Kidney (tissue), 14 donors: ENCODE data around the gene RHAG. TPM values are rescaled to one million over a fixed set of nuclear protein-coding genes. Genes with fewer than 3 reads are reported as not detected.

Experiments
- DNase-seq, 5 donors: peaks; one replicate each; pipeline ENCODE4 v3.0.0-alpha.2; 2013 to 2020
- FAIRE-seq: peaks from 2 replicates; lab custom pipeline; 2012; peaks lifted over from hg19 to GRCh38; lab: Jason Lieb, UNC
- H3K27ac ChIP-seq, 2 donors: one replicate each; pipeline ENCODE4 v1.7.0; 2013; ENCODE audit warnings: low read depth in 2 of 2, low read length in 2 of 2, inconsistent platforms in 1 of 2
- H3K27me3 ChIP-seq: one replicate; pipeline ENCODE4 v1.7.1; 2013; ENCODE audit warnings: low read length, inconsistent platforms; ENCODE audit not compliant: control insufficient read depth, insufficient read depth
- H3K36me3 ChIP-seq, 3 donors: one replicate each; pipeline versions ENCODE4 v1.7.0 to v1.7.1; 2013; ENCODE audit warnings: low read length in 3 of 3, control low read depth in 1 of 3, inconsistent platforms in 1 of 3; ENCODE audit not compliant: insufficient read depth in 3 of 3, control insufficient read depth in 2 of 3
- H3K4me1 ChIP-seq, 3 donors: one replicate each; pipeline versions ENCODE4 v1.7.0 to v1.7.1; 2013; ENCODE audit warnings: low read length in 3 of 3, inconsistent platforms in 1 of 3, low read depth in 1 of 3; ENCODE audit not compliant: control insufficient read depth in 2 of 3, insufficient read depth in 2 of 3
- H3K4me3 ChIP-seq, 3 donors: one replicate each; pipeline versions ENCODE4 v1.7.0 to v1.8.1; 2013; ENCODE audit warnings: low read length in 3 of 3, control low read depth in 1 of 3, inconsistent platforms in 1 of 3
- H3K9ac ChIP-seq, 3 donors: one replicate each; pipeline versions ENCODE4 v1.7.0 to v1.7.1; 2013; ENCODE audit warnings: low read length in 3 of 3, control low read depth in 1 of 3, inconsistent platforms in 1 of 3
- H3K9me3 ChIP-seq, 3 donors: one replicate each; pipeline versions ENCODE4 v1.7.0 to v1.7.1; 2013; ENCODE audit warnings: low read length in 3 of 3, control low read depth in 1 of 3, inconsistent platforms in 1 of 3; ENCODE audit not compliant: control insufficient read depth in 2 of 3, insufficient read depth in 1 of 3
- CTCF ChIP-seq: IDR thresholded peaks from 3 replicates; pipeline ENCODE4 v1.5.1; 2012; ENCODE audit warnings: mild to moderate bottlenecking, moderate library complexity, borderline replicate concordance; ENCODE audit not compliant: insufficient read depth; ENCODE audit errors: extremely low read depth
- intact Hi-C: fragments of 100-400 bp; cut with DNase I; formaldehyde crosslinking; loops from one replicate; pipeline ENCODE4 v1.11.1; 2022
- polyA plus RNA-seq: library from polyadenylated mRNA; stranded (reverse); fragments of 350-450 nt; fragmentation: Illumina TruSeq; extraction: RNeasy Lipid Tissue Mini Kit (QIAGEN cat#74804); gene quantifications from one replicate; pipeline ENCODE4 v1.2.3, GENCODE V29; 2014; ENCODE audit warnings: low read depth, low replicate concordance; ENCODE audit not compliant: insufficient read depth
- total RNA-seq: library from RNA; stranded (reverse); fragmentation: NEBNext Ultra II Directional; extraction: Animal tissue kit (Norgen Biotek cat#: 25700); gene quantifications from one replicate; pipeline ENCODE4 v1.2.1, GENCODE V29; 2021
- donor health status: control.
- donor health status: control.
- donor health status: control.
- donor health status: control.
- donor health status: control.
- donor health status: DM: yes; HTN: yes; CAD: no.
- donor health status: Normal renal cell carcinoma (clear cell type).

The RHAG gene
- total and polyA plus RNA-seq, 2 donors from 2014 or later: not detected

- intact Hi-C loops: no loop called here
- H3K36me3 ChIP-seq: no peaks in the 10 kb centered on the region
- H3K9me3 ChIP-seq: no peaks in the 10 kb centered on the region
- H3K4me1 ChIP-seq: no peaks in the 10 kb centered on the region
- no peak overlapping the region for H3K4me3 ChIP-seq
- FAIRE-seq (no peak), DNase-seq (peak in 1 of 5 donors; percentile 36)
- H3K9ac ChIP-seq: no peak overlapping the region
- no peak overlapping the region for H3K27ac ChIP-seq
- TF ChIP-seq CTCF: no peak
- H3K27me3 ChIP-seq: peaks cover 6% of the 10 kb centered on the region
Observed at GRCh38 chr6:49556429-49556837, 80.2 kb downstream of the RHAG start.

- FAIRE-seq: no peak
- H3K4me1 ChIP-seq: peaks cover 0 to 4% (median 0%) of the 10 kb centered on the region in 3 donors
- no peak overlapping the region for H3K4me3 ChIP-seq
- no peak for DNase-seq
- intact Hi-C loops: no loop called here
- no peak overlapping the region for H3K27ac ChIP-seq
- H3K9me3 ChIP-seq: no peaks in the 10 kb centered on the region
- H3K27me3 ChIP-seq: peaks cover 6% of the 10 kb centered on the region
- H3K36me3 ChIP-seq: no peaks in the 10 kb centered on the region
- no peak for TF ChIP-seq CTCF
- H3K9ac ChIP-seq: no peak overlapping the region
Observed at GRCh38 chr6:49555951-49556350, 80.7 kb downstream of the RHAG start.

Other genes with a start within 250 kb of the RHAG start
- gene MMUT, start 173.6 kb downstream of the RHAG start, total RNA-seq: 26.6 TPM
- gene MMUT, start 173.6 kb downstream of the RHAG start, polyA plus RNA-seq: 34.8 TPM
- gene CENPQ, start 173.5 kb downstream of the RHAG start, total RNA-seq: 4.2 TPM
- gene CENPQ, start 173.5 kb downstream of the RHAG start, polyA plus RNA-seq: 3.9 TPM
- gene GLYATL3, start 136.9 kb downstream of the RHAG start, total RNA-seq: not detected
- not detected for gene GLYATL3, start 136.9 kb downstream of the RHAG start, polyA plus RNA-seq
- 2.2 TPM for gene C6orf141, start 86.2 kb downstream of the RHAG start, total RNA-seq
- not detected for gene C6orf141, start 86.2 kb downstream of the RHAG start, polyA plus RNA-seq
- not detected for gene CRISP2, start 76.7 kb upstream of the RHAG start, total RNA-seq
- 1.5 TPM for gene CRISP2, start 76.7 kb upstream of the RHAG start, polyA plus RNA-seq
- gene CRISP3, start 107.5 kb upstream of the RHAG start, total RNA-seq: not detected
- gene CRISP3, start 107.5 kb upstream of the RHAG start, polyA plus RNA-seq: not detected
- gene PGK2, start 150.4 kb upstream of the RHAG start, total RNA-seq: not detected
- not detected for gene PGK2, start 150.4 kb upstream of the RHAG start, polyA plus RNA-seq
- not detected for gene CRISP1, start 229.7 kb upstream of the RHAG start, total RNA-seq
- not detected for gene CRISP1, start 229.7 kb upstream of the RHAG start, polyA plus RNA-seq